LoVo (cell line): ENCODE data around the gene SCARB1.

Experiments used
- DNase-seq: peaks from one replicate; pipeline ENCODE4 v3.0.0-alpha.2; 2016; ENCODE audit warnings: low spot score

SCARB1 gene

GRCh38 chr12:124821252-124822200 lies 42.1 kb downstream of the SCARB1 start:
- DNase-seq, result no peak

GRCh38 chr12:124820199-124820598 lies 43.5 kb downstream of the SCARB1 start:
- no peak for DNase-seq

GRCh38 chr12:124819525-124819924 lies 44.1 kb downstream of the SCARB1 start:
- no peak for DNase-seq

GRCh38 chr12:124819080-124819479 lies 44.6 kb downstream of the SCARB1 start:
- no peak for DNase-seq

- no peak for DNase-seq
Observed at GRCh38 chr12:124817076-124818000, 46.3 kb downstream of the SCARB1 start.

- DNase-seq, result no peak
Observed at GRCh38 chr12:124816295-124816854, 47.3 kb downstream of the SCARB1 start.

- no peak for DNase-seq
Observed at GRCh38 chr12:124814741-124815613, 48.7 kb downstream of the SCARB1 start.

GRCh38 chr12:124813782-124814181 lies 49.9 kb downstream of the SCARB1 start:
- DNase-seq, result no peak

GRCh38 chr12:124812979-124813378 lies 50.7 kb downstream of the SCARB1 start:
- no peak for DNase-seq

- no peak for DNase-seq
Observed at GRCh38 chr12:124812356-124812755, 51.3 kb downstream of the SCARB1 start.

GRCh38 chr12:124811633-124812032 lies 52.0 kb downstream of the SCARB1 start:
- DNase-seq, result no peak

- DNase-seq, result no peak
Observed at GRCh38 chr12:124809878-124810277, 53.8 kb downstream of the SCARB1 start.

- no peak for DNase-seq
Observed at GRCh38 chr12:124809391-124809790, 54.3 kb downstream of the SCARB1 start.

GRCh38 chr12:124808272-124808671 lies 55.4 kb downstream of the SCARB1 start:
- DNase-seq, result no peak

- no peak for DNase-seq
Observed at GRCh38 chr12:124805876-124806668, 57.6 kb downstream of the SCARB1 start.

- DNase-seq, result no peak
Observed at GRCh38 chr12:124805050-124805449, 58.6 kb downstream of the SCARB1 start.

GRCh38 chr12:124804011-124804621 lies 59.5 kb downstream of the SCARB1 start:
- DNase-seq, result no peak

- DNase-seq, result no peak
Observed at GRCh38 chr12:124802361-124802760, 61.3 kb downstream of the SCARB1 start.

GRCh38 chr12:124800506-124800905 lies 63.2 kb downstream of the SCARB1 start:
- no peak for DNase-seq

GRCh38 chr12:124797321-124797720 lies 66.3 kb downstream of the SCARB1 start:
- DNase-seq, result no peak
